Neutrophil (primary cell): ENCODE data around the gene NEMF.
"Not testable (repeated sequence)": the region's sequence is repeated elsewhere in the genome, so short reads cannot be mapped to it uniquely, and the experiment has no call there.

Experiments
- H3K27ac ChIP-seq: fragments of 200-600 bp; sonication (generic); 2 replicates; pipeline ENCODE4 v1.5.1; 2016; ENCODE audit warnings: mild to moderate bottlenecking, moderate library complexity
- H3K27me3 ChIP-seq: fragments of 200-600 bp; sonication (generic); 2 replicates; pipeline ENCODE4 v1.6.0; 2016; ENCODE audit warnings: mild to moderate bottlenecking
- H3K36me3 ChIP-seq: fragments of 200-600 bp; sonication (generic); 2 replicates; pipeline ENCODE4 v1.5.1; 2017
- H3K4me1 ChIP-seq, 2 experiments: fragments of 200-600 bp in 1 of 2; sonication (generic) in 1 of 2; 1 replicate in 1 of 2; 2 replicates in 1 of 2; pipeline versions ENCODE4 v1.5.1 to v1.6.1; 2013 to 2016; ENCODE audit warnings: low read depth in 1 of 2, low read length in 1 of 2, mild to moderate bottlenecking in 1 of 2, moderate library complexity in 1 of 2; ENCODE audit not compliant: control insufficient read depth in 1 of 2, insufficient read depth in 1 of 2
- H3K4me3 ChIP-seq, 2 experiments: fragments of 200-600 bp in 1 of 2; sonication (generic) in 1 of 2; 1 replicate in 1 of 2; 2 replicates in 1 of 2; pipeline ENCODE4 v1.5.1; 2013 to 2016; ENCODE audit warnings: low read depth in 1 of 2, low read length in 1 of 2, mild to moderate bottlenecking in 1 of 2, moderate library complexity in 1 of 2
- H3K9me3 ChIP-seq: fragments of 200-600 bp; sonication (generic); 2 replicates; pipeline ENCODE4 v1.5.1; 2016
- TF ChIP-seq, protein P1 (sequence below): fragments of 200-600 bp; sonication (generic); IDR thresholded peaks from 2 replicates; pipeline ENCODE4 v1.5.1; 2016; ENCODE audit warnings: antibody characterized with exemption

Gene NEMF

DNA sequence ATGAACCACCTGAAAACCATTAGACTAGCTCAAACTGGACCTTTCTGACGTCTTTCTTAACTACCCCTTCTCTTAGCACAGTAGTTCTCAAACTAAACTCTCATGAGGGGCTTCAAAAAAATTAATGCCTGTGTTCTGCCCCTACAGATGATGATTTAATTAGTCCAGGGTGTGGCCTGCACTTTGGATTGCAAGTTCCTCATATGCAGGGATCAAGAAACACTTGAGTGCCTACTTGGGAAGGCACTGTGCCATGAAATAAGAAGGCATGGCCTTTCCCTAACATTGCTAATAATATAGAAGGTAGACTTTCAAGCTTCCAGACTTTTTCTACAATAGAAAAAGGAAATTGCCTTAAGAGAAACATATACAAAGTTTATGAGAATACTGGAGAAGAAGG lies 107.4 kb downstream of the NEMF start:
- Histone ChIP-seq H3K36me3 (no peaks in the 10 kb centered on the region), H3K27ac (no peak overlapping the region), H3K4me3 (no peak overlapping the region), H3K27me3 (no peaks in the 10 kb centered on the region), H3K9me3 (no peaks in the 10 kb centered on the region), H3K4me1 (no peaks in the 10 kb centered on the region)
- TF ChIP-seq, protein P1, sequence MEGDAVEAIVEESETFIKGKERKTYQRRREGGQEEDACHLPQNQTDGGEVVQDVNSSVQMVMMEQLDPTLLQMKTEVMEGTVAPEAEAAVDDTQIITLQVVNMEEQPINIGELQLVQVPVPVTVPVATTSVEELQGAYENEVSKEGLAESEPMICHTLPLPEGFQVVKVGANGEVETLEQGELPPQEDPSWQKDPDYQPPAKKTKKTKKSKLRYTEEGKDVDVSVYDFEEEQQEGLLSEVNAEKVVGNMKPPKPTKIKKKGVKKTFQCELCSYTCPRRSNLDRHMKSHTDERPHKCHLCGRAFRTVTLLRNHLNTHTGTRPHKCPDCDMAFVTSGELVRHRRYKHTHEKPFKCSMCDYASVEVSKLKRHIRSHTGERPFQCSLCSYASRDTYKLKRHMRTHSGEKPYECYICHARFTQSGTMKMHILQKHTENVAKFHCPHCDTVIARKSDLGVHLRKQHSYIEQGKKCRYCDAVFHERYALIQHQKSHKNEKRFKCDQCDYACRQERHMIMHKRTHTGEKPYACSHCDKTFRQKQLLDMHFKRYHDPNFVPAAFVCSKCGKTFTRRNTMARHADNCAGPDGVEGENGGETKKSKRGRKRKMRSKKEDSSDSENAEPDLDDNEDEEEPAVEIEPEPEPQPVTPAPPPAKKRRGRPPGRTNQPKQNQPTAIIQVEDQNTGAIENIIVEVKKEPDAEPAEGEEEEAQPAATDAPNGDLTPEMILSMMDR: no peak

DNA sequence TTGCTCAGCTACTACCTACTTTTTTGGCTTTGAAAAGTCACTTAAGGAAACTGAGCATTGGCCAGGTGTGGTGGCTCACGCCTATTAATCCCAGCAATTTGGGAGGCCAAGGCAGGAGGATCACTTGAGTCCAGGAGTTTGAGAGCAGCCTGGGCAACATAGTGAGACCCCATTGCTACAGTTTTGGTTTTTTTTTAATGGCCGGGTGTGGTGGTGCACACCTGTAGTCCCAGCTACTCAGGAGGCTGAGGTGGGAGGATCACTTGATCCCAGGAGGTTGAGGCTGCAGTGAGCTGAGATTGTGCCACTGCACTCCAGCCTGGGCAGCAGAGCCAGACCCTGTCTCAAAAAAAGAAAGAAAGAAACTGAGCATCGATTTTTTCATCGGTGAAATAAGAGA lies 116.9 kb downstream of the NEMF start:
- not testable (repeated sequence) for H3K4me3 ChIP-seq, H3K27me3 ChIP-seq, H3K4me1 ChIP-seq, H3K27ac ChIP-seq, H3K9me3 ChIP-seq, H3K36me3 ChIP-seq

DNA sequence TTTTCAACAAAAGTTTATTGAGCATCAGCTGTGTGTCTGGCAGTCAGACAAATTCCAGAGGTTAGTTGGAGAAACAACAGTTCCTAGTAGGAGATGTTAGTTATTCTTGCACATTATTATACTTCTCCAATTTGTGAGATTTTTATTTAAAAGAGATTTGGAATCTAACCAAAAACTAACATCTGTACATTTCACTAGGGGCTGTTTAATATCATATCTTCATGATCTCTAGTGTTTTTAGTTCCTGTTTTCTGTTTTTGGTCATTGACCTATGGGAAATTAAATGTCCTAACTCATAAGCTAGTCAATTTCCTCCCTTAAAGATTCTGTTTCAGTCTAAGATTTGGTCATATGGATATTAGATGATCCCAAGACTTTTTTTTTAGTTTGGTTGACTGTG lies 118.8 kb downstream of the NEMF start:
- no peak overlapping the region for H3K4me3 ChIP-seq
- no peaks in the 10 kb centered on the region for H3K36me3 ChIP-seq
- no peaks in the 10 kb centered on the region for H3K27me3 ChIP-seq
- no peaks in the 10 kb centered on the region for H3K4me1 ChIP-seq
- no peak overlapping the region for H3K27ac ChIP-seq
- no peaks in the 10 kb centered on the region for H3K9me3 ChIP-seq
- TF ChIP-seq, protein P1: no peak

DNA sequence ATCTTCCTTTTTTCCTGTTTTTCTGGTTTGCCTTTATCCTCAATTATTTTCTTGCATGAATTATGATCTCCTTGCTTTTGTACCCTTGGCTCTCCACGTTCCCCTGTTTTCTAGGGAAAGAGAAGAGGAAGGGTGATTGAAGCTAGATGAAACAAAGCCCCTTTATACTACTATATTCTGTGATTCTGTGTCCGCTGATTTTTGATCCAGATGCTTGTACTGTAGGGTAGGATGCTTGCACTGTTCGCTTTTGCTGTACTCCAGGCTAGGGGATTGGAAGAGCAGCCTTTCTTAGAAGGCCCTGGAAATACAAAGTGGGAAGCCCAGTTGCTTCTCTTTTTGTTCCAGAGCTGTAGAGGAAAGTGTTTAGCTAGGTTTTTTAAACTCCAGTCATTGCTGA lies 119.7 kb downstream of the NEMF start:
- TF ChIP-seq, protein P1: no peak
- H3K27ac ChIP-seq: no peak overlapping the region
- H3K27me3 ChIP-seq: no peaks in the 10 kb centered on the region
- no peaks in the 10 kb centered on the region for H3K9me3 ChIP-seq
- H3K4me3 ChIP-seq: no peak overlapping the region
- no peaks in the 10 kb centered on the region for H3K36me3 ChIP-seq
- no peaks in the 10 kb centered on the region for H3K4me1 ChIP-seq
